K562 (cell line): Measurements from ENCODE around the gene AHR. TPM values are rescaled to one million over a fixed set of nuclear protein-coding genes. Genes with fewer than 3 reads are reported as not detected.

Experiments used
- ATAC-seq: fragments of 200-7000 bp; cut with Tn5 transposase; 3 replicates; pipeline ENCODE4 v1.9.1; 2020; ENCODE audit warnings: moderate library complexity
- BruUV-seq: library from RNA; stranded (reverse); fragments of 400-500 nt; replicated peaks from 2 replicates; lab custom pipeline; 2021; lab: Mats Ljungman, UMichigan
- CTCF ChIA-PET: fragments of 300-600 bp; formaldehyde crosslinking; extraction: SDS; loops from one replicate; lab custom pipeline; 2021; ENCODE audit warnings: low intra/inter-chr PET ratio; lab: Yijun Ruan, JAX
- POLR2A ChIA-PET: fragments of 300-600, 350-650 bp; sonication (Branson Sonifier 250); formaldehyde crosslinking; extraction: SDS; loops from one replicate; lab custom pipeline; 2021; ENCODE audit warnings: antibody characterized with exemption, inconsistent platforms; lab: Yijun Ruan, JAX
- DNase-seq, 4 experiments: peaks; one replicate each; pipeline versions ENCODE4 v3.0.0 to v3.0.0-alpha.2; 2011 to 2018; ENCODE audit warnings: low spot score in 3 of 4, mixed read lengths in 3 of 4; ENCODE audit errors: extremely low read depth in 1 of 4
- FAIRE-seq: peaks from 2 replicates; lab custom pipeline; 2011; peaks lifted over from hg19 to GRCh38; lab: Jason Lieb, UNC
- H2AFZ ChIP-seq: 2 replicates; pipeline ENCODE4 v1.6.0; 2011; ENCODE audit warnings: low read depth, low read length, control low read depth, inconsistent platforms
- H3K27ac ChIP-seq: fragments of 200-600 bp; 3 replicates; pipeline ENCODE4 v1.8.0; 2011; ENCODE audit warnings: low read depth, mild to moderate bottlenecking, control low read depth, inconsistent platforms, low read length, moderate library complexity, mixed read lengths; ENCODE audit errors: extremely low read depth
- H3K27me3 ChIP-seq, 2 experiments: fragments of 300-600 bp in 1 of 2; 2 replicates in 1 of 2; 3 replicates in 1 of 2; pipeline versions ENCODE4 v1.6.0 to v1.8.0; 2011; ENCODE audit warnings: inconsistent platforms in 2 of 2, low read length in 2 of 2, mild to moderate bottlenecking in 1 of 2, mixed read lengths in 1 of 2, moderate library complexity in 1 of 2; ENCODE audit not compliant: control insufficient read depth in 2 of 2, insufficient read depth in 2 of 2
- H3K36me3 ChIP-seq: fragments of 300-600 bp; 3 replicates; pipeline ENCODE4 v1.8.0; 2011; ENCODE audit warnings: mild to moderate bottlenecking, low read length, inconsistent platforms; ENCODE audit not compliant: control insufficient read depth, insufficient read depth
- H3K4me1 ChIP-seq, 2 experiments: fragments of 200-600 bp in 1 of 2; replicated peaks in 1 of 2; 2 replicates in 1 of 2; 3 replicates in 1 of 2; pipeline versions ENCODE4 v1.5.1 to v1.8.0; 2011; ENCODE audit warnings: inconsistent platforms in 2 of 2, low read length in 2 of 2, mild to moderate bottlenecking in 1 of 2, mixed read lengths in 1 of 2, moderate library complexity in 1 of 2; ENCODE audit not compliant: control insufficient read depth in 2 of 2, insufficient read depth in 2 of 2
- H3K4me2 ChIP-seq: 2 replicates; pipeline ENCODE4 v1.6.1; 2011; ENCODE audit warnings: low read length, control low read depth, inconsistent platforms, mixed read lengths; ENCODE audit not compliant: insufficient read depth
- H3K4me3 ChIP-seq: fragments of 200-600 bp; sonication (generic), shearing (Covaris generic); 2 replicates; pipeline ENCODE4 v1.5.1; 2016; ENCODE audit warnings: control low read depth, inconsistent platforms
- H3K79me2 ChIP-seq: fragments of 200-600 bp; 3 replicates; pipeline ENCODE4 v1.8.0; 2011; ENCODE audit warnings: low read length, inconsistent platforms; ENCODE audit not compliant: control insufficient read depth, insufficient read depth
- H3K9ac ChIP-seq, 2 experiments: 2 replicates each; pipeline versions ENCODE4 v1.6.0 to v1.6.1; 2011; ENCODE audit warnings: low read depth in 2 of 2, low read length in 2 of 2, control low read depth in 1 of 2, inconsistent platforms in 1 of 2, mild to moderate bottlenecking in 1 of 2, mixed read lengths in 1 of 2; ENCODE audit not compliant: insufficient read depth in 1 of 2
- H3K9me1 ChIP-seq: one replicate; pipeline ENCODE4 v1.6.0; 2011; ENCODE audit warnings: inconsistent platforms, mild to moderate bottlenecking, low read length, moderate library complexity; ENCODE audit not compliant: control insufficient read depth, insufficient read depth
- H3K9me3 ChIP-seq: replicated peaks from 2 replicates; pipeline ENCODE4 v1.5.1; 2011; ENCODE audit warnings: low read depth, low read length, inconsistent platforms; ENCODE audit not compliant: control insufficient read depth, insufficient read depth
- H4K20me1 ChIP-seq: replicated peaks from 2 replicates; pipeline ENCODE4 v1.6.1; 2011; ENCODE audit warnings: low read length, inconsistent platforms, mixed read lengths; ENCODE audit not compliant: control insufficient read depth, insufficient read depth
- KLF13 ChIP-seq: fragments of 450-650 bp; IDR thresholded peaks from 2 replicates; pipeline ENCODE4 v1.6.1; 2016; ENCODE audit warnings: missing genetic modification characterization, low read depth, mild to moderate bottlenecking, missing compliant biosample characterization, moderate library complexity, borderline replicate concordance
- MTA2 ChIP-seq: fragments of 450-650 bp; IDR thresholded peaks from 2 replicates; pipeline ENCODE4 v1.6.1; 2016; ENCODE audit warnings: low read depth
- MTF1 ChIP-seq: fragments of 250-450 bp; sonication (Bioruptor Pico); IDR thresholded peaks from 2 replicates; pipeline ENCODE4 v1.9.0; 2021; ENCODE audit warnings: moderate library complexity, mild to moderate bottlenecking, inconsistent platforms, borderline replicate concordance
- WHSC1 ChIP-seq: IDR thresholded peaks from one replicate; pipeline ENCODE4 v1.6.1; 2012; ENCODE audit warnings: low read length, control low read depth, inconsistent platforms
- XRCC4 ChIP-seq: IDR thresholded peaks from one replicate; pipeline ENCODE4 v1.6.1; 2011; ENCODE audit not compliant: insufficient read depth, insufficient read length; ENCODE audit errors: extremely low read depth
- ZNF445 ChIP-seq: fragments of 250-450 bp; sonication (Bioruptor Pico); IDR thresholded peaks from 2 replicates; pipeline ENCODE4 v1.4.0; 2020; ENCODE audit warnings: low read depth, mild to moderate bottlenecking, moderate library complexity
- ZNF717 ChIP-seq: fragments of 250-450 bp; sonication (Bioruptor Pico); IDR thresholded peaks from 2 replicates; pipeline ENCODE4 v1.5.0; 2021
- WGBS: fragments of 100-300 bp; shearing (Covaris generic); methylation state at CpG from one replicate; pipeline ENCODE4 v1.1.6; 2016; ENCODE audit warnings: low coverage, mixed read lengths; ENCODE audit not compliant: insufficient coverage; ENCODE audit errors: missing lambda C conversion rate; 5-methylcytosine and 5-hydroxymethylcytosine counted together
- in situ Hi-C: fragments of 300-500 bp; cut with MboI; formaldehyde crosslinking; loops from 4 replicates; pipeline ENCODE4 v1.15.0; 2018; ENCODE audit warnings: inconsistent platforms, mixed read lengths
- intact Hi-C: fragments of 100-400 bp; cut with micrococcal nuclease; formaldehyde crosslinking; loops from 2 replicates; pipeline ENCODE4 v1.14.2; 2022
- polyA plus RNA-seq, 8 experiments: library from polyadenylated mRNA; depleted of rRNA in 4 of 8; stranded (reverse) in 5 of 8; unstranded in 3 of 8; fragments of >200 nt; fragmentation: Nextera tagmentation in 2 of 8; fragmentation: Illumina TruSeq in 1 of 8; extraction: Ambion mirVana in 2 of 8; extraction: Trizol in 1 of 8; gene quantifications; 2 replicates each; pipeline versions ENCODE4 v1.2.1 to v1.2.3, GENCODE V29; 2011 to 2014; ENCODE audit warnings: inconsistent platforms in 1 of 8, missing spikeins in 1 of 8
- total RNA-seq, 7 experiments: library from RNA; depleted of rRNA in 6 of 7; stranded (reverse); fragments of >200 nt in 6 of 7; fragmentation: Illumina TruSeq in 2 of 7; extraction: Trizol in 2 of 7; gene quantifications; 2 replicates each; pipeline versions ENCODE4 v1.2.1 to v1.2.3, GENCODE V29; 2011 to 2021; ENCODE audit warnings: low replicate concordance in 1 of 7
- TF ChIP-seq, protein P1 (sequence below): fragments of 250-450 bp; sonication (Bioruptor Pico); IDR thresholded peaks from 2 replicates; pipeline ENCODE4 v1.5.0; 2020; ENCODE audit warnings: mild to moderate bottlenecking
- TF ChIP-seq, protein P2 (sequence below): fragments of 250-450 bp; sonication (Bioruptor Pico); IDR thresholded peaks from 2 replicates; pipeline ENCODE4 v1.5.0; 2021
- TF ChIP-seq, protein P3 (sequence below): fragments of 200-400 bp; formaldehyde crosslinking; IDR thresholded peaks from 2 replicates; pipeline ENCODE4 v1.6.1; 2017; ENCODE audit warnings: mild to moderate bottlenecking, low read depth, low read length, moderate library complexity
- TF ChIP-seq, protein P4 (sequence below): sonication (generic); formaldehyde crosslinking; IDR thresholded peaks from 2 replicates; pipeline ENCODE4 v1.8.0; 2022; ENCODE audit warnings: mild to moderate bottlenecking, low read depth, missing genetic modification reagents

AHR gene
- total and polyA plus RNA-seq, 9 of the 15 experiments (the other 6 are each of a cell fraction or from before 2014, with no cell fraction given), result 0.16 TPM; not detected in 8

DNA sequence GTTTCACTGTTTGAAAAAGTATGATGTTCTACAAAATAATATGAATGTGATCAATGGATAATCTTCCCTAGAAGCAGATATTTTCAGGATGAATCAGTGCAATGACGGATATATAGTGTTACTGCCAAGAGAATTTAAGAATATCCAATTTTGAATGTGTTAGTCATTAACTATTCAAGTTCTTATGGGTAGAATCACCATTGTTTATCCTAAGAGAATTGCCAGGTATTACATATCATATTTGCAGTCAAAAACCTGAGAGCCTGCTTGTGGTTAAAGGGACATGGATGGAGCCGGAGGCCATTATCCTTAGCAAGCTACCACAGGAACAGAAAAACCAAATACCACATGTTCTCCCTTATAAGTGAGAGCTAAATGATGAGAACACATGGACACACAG lies 26.9 kb downstream of the AHR start:
- no peak overlapping the region for H3K27ac ChIP-seq
- no peaks in the 10 kb centered on the region for H3K36me3 ChIP-seq
- DNase-seq, result no peak
- no peak for FAIRE-seq
- no peaks in the 10 kb centered on the region for H3K9me3 ChIP-seq
- no peak overlapping the region for H3K9ac ChIP-seq
- no peaks in the 10 kb centered on the region for H3K9me1 ChIP-seq
- H2AFZ ChIP-seq, result no peak overlapping the region
- no peaks in the 10 kb centered on the region for H3K79me2 ChIP-seq
- intact Hi-C loops (no loop called here), in situ Hi-C loops (no loop called here)
- 21% methylated on average over 2 of the region's 2 CpGs for WGBS
- TF ChIP-seq, protein P1, sequence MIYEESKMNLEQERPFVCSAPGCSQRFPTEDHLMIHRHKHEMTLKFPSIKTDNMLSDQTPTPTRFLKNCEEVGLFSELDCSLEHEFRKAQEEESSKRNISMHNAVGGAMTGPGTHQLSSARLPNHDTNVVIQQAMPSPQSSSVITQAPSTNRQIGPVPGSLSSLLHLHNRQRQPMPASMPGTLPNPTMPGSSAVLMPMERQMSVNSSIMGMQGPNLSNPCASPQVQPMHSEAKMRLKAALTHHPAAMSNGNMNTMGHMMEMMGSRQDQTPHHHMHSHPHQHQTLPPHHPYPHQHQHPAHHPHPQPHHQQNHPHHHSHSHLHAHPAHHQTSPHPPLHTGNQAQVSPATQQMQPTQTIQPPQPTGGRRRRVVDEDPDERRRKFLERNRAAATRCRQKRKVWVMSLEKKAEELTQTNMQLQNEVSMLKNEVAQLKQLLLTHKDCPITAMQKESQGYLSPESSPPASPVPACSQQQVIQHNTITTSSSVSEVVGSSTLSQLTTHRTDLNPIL (CRISPR knock-in tag), result no peak
- TF ChIP-seq WHSC1 (no peak), MTF1 (CRISPR knock-in tag) (no peak), MTA2 (no peak), KLF13 (tag) (no peak), XRCC4 (no peak), ZNF445 (CRISPR knock-in tag) (no peak), ZNF717 (CRISPR knock-in tag) (no peak)
- TF ChIP-seq, protein P2, sequence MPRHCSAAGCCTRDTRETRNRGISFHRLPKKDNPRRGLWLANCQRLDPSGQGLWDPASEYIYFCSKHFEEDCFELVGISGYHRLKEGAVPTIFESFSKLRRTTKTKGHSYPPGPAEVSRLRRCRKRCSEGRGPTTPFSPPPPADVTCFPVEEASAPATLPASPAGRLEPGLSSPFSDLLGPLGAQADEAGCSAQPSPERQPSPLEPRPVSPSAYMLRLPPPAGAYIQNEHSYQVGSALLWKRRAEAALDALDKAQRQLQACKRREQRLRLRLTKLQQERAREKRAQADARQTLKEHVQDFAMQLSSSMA, result no peak
- TF ChIP-seq, protein P3, sequence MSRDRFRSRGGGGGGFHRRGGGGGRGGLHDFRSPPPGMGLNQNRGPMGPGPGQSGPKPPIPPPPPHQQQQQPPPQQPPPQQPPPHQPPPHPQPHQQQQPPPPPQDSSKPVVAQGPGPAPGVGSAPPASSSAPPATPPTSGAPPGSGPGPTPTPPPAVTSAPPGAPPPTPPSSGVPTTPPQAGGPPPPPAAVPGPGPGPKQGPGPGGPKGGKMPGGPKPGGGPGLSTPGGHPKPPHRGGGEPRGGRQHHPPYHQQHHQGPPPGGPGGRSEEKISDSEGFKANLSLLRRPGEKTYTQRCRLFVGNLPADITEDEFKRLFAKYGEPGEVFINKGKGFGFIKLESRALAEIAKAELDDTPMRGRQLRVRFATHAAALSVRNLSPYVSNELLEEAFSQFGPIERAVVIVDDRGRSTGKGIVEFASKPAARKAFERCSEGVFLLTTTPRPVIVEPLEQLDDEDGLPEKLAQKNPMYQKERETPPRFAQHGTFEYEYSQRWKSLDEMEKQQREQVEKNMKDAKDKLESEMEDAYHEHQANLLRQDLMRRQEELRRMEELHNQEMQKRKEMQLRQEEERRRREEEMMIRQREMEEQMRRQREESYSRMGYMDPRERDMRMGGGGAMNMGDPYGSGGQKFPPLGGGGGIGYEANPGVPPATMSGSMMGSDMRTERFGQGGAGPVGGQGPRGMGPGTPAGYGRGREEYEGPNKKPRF, result no peak
- TF ChIP-seq, protein P4, sequence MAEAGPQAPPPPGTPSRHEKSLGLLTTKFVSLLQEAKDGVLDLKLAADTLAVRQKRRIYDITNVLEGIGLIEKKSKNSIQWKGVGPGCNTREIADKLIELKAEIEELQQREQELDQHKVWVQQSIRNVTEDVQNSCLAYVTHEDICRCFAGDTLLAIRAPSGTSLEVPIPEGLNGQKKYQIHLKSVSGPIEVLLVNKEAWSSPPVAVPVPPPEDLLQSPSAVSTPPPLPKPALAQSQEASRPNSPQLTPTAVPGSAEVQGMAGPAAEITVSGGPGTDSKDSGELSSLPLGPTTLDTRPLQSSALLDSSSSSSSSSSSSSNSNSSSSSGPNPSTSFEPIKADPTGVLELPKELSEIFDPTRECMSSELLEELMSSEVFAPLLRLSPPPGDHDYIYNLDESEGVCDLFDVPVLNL (CRISPR knock-in tag), result no peak
- POLR2A ChIA-PET, result no interaction called here
- ATAC-seq, result no peak
- no peaks in the 10 kb centered on the region for H3K27me3 ChIP-seq
- H3K4me1 ChIP-seq, result no peaks in the 10 kb centered on the region
- no peak overlapping the region for H3K4me3 ChIP-seq
- no peak overlapping the region for H3K4me2 ChIP-seq
- no peaks in the 10 kb centered on the region for H4K20me1 ChIP-seq
- CTCF ChIA-PET, result no interaction called here
- BruUV-seq, result no TSS peak
